H54 (cell line): ENCODE results near the gene EDN3.

Experiments used
- DNase-seq: peaks from one replicate; pipeline ENCODE4 v3.0.0; 2011; ENCODE audit warnings: low spot score, mixed read lengths; ENCODE audit not compliant: insufficient read length
- FAIRE-seq: peaks from 3 replicates; lab custom pipeline; 2011; peaks lifted over from hg19 to GRCh38; lab: Jason Lieb, UNC
- POLR2A ChIP-seq: IDR thresholded peaks from 2 replicates; pipeline ENCODE4 v1.6.1; 2011; ENCODE audit warnings: low read depth, mild to moderate bottlenecking, low read length

EDN3 gene

GRCh38 chr20:59320426-59320825 is 20.0 kb downstream of the EDN3 start:
- no peak for TF ChIP-seq POLR2A
- no peak for FAIRE-seq
- DNase-seq, result no peak

- FAIRE-seq, result no peak
- no peak for TF ChIP-seq POLR2A
- DNase-seq, result no peak
Observed at GRCh38 chr20:59320854-59321647, 20.6 kb downstream of the EDN3 start.

GRCh38 chr20:59322081-59322480 is 21.7 kb downstream of the EDN3 start:
- FAIRE-seq (no peak), DNase-seq (no peak)
- TF ChIP-seq POLR2A, result no peak

GRCh38 chr20:59322585-59323454 is 22.4 kb downstream of the EDN3 start:
- TF ChIP-seq POLR2A, result no peak
- no peak for DNase-seq
- FAIRE-seq, result no peak

GRCh38 chr20:59323731-59324130 is 23.3 kb downstream of the EDN3 start:
- DNase-seq, result no peak
- TF ChIP-seq POLR2A, result no peak
- FAIRE-seq, result no peak

GRCh38 chr20:59324521-59325141 is 24.2 kb downstream of the EDN3 start:
- no peak for DNase-seq
- no peak for TF ChIP-seq POLR2A
- no peak for FAIRE-seq

GRCh38 chr20:59325142-59325523 is 24.7 kb downstream of the EDN3 start:
- TF ChIP-seq POLR2A, result no peak
- no peak for DNase-seq
- FAIRE-seq, result no peak

- no peak for FAIRE-seq
- no peak for DNase-seq
- TF ChIP-seq POLR2A, result no peak
Observed at GRCh38 chr20:59326188-59326587, 25.8 kb downstream of the EDN3 start.

GRCh38 chr20:59328071-59328470 is 27.7 kb downstream of the EDN3 start:
- no peak for DNase-seq
- FAIRE-seq, result no peak
- no peak for TF ChIP-seq POLR2A

- FAIRE-seq (no peak), DNase-seq (no peak)
- TF ChIP-seq POLR2A, result no peak
Observed at GRCh38 chr20:59331721-59332329, 31.4 kb downstream of the EDN3 start.

GRCh38 chr20:59333260-59333845 is 32.9 kb downstream of the EDN3 start:
- TF ChIP-seq POLR2A, result no peak
- FAIRE-seq, result no peak
- no peak for DNase-seq

GRCh38 chr20:59333951-59334350 is 33.5 kb downstream of the EDN3 start:
- DNase-seq (no peak), FAIRE-seq (no peak)
- TF ChIP-seq POLR2A, result no peak

GRCh38 chr20:59334651-59335300 is 34.4 kb downstream of the EDN3 start:
- TF ChIP-seq POLR2A, result no peak
- no peak for DNase-seq
- FAIRE-seq, result no peak
